SH-SY5Y (cell line): ENCODE measurements around the gene CCNB2.

Experiments used
- GATA2 ChIP-seq: IDR thresholded peaks from 2 replicates; pipeline ENCODE4 v1.6.1; 2011; ENCODE audit warnings: mild to moderate bottlenecking, low read depth, low read length
- GATA3 ChIP-seq: IDR thresholded peaks from 2 replicates; pipeline ENCODE4 v1.6.1; 2011; ENCODE audit warnings: low read depth, mild to moderate bottlenecking, low read length, moderate library complexity

CCNB2 gene

DNA sequence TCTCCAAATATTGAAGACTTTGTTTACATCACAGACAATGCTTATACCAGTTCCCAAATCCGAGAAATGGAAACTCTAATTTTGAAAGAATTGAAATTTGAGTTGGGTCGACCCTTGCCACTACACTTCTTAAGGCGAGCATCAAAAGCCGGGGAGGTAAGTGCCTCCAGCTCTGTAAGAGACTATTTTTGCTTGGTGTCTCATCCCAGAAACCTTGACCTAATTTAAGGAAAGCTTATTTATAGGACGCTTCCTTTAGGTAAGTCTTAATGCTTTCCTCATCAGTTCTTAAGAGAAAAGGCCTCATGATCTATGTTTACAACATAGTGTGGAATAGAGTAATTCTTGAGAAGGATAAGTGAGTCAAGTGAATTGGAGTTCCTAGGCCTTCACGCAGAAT, 11.8 kb downstream of the CCNB2 start:
- TF ChIP-seq GATA3 (no peak), GATA2 (no peak)

DNA sequence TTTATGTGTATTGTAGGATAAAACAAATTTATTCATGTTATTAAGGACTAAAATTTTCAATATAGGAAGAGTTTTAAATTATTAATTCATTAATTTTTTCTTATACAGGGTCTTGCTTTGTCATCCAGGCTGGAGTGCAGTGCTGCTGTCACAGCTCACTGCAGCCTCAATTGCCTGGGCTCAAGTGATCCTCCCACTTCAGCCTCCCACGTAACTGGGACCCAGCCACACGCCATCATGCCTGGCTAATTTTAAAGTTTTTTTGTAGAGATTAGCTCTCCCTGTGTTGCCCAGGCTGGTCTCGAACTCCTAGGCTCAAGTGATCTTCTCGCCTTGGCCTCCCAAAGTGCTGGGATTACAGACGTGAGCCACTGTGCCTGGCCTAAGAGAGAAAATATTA, 14.7 kb downstream of the CCNB2 start:
- TF ChIP-seq GATA2: no peak
- no peak for TF ChIP-seq GATA3

DNA sequence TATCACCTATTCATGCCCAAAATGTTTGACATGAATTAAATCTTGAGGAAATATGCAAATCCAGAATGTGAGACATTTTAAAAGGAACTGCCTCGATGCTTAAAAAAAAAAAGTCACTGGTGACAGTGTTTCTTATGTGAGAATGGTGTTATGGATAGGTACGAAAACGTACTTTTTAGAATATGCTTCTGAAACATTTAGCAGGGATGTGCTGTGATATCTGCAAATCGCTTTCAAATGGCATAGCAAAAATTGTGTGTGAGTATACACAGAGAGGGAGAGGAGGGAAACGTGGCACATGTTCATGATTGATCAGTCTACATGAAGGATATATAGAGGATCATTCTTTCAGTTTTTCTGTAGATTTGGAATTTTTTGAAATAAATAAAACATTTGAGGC, 16.0 kb downstream of the CCNB2 start:
- no peak for TF ChIP-seq GATA3
- TF ChIP-seq GATA2: no peak

DNA sequence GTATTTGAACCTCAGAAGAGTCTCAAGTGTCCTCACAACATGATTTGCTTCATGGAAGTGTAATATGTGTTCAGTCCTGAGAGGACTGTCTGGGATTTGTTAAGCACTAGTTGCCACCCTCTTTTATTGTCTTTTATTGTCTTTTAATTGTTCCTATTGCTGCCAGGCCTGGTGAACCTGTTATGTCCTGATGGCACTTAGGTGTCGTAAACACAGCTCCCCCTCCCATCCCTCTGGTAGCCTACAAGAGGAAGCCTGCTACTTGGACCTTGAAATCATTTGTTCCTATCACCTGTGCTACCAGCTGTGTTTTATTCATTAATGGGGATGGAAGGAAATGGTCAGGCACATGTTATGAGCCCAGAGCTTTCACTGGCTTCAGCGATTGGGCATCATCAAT, 19.3 kb downstream of the CCNB2 start:
- TF ChIP-seq GATA3 (no peak), GATA2 (no peak)

DNA sequence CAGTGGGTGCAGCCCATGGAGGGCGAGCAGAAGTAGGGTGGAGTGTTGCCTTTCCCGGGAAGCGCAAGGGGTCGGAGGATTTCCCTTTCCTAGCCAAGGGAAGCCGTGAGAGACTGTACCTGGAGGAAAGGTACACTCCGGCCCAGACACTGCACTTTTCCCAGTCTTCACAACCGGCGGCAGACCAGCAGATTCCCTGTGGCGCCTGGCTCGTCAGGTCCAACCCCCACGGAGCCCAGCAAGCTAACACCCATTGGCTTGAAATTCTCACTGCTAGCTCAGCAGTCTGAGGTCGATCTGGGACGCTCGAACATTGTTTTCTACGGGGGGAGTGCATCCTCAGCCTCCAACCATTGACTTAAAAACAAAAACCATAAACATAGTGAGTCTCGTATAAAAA, 26.5 kb downstream of the CCNB2 start:
- TF ChIP-seq GATA2: no peak
- TF ChIP-seq GATA3: no peak

DNA sequence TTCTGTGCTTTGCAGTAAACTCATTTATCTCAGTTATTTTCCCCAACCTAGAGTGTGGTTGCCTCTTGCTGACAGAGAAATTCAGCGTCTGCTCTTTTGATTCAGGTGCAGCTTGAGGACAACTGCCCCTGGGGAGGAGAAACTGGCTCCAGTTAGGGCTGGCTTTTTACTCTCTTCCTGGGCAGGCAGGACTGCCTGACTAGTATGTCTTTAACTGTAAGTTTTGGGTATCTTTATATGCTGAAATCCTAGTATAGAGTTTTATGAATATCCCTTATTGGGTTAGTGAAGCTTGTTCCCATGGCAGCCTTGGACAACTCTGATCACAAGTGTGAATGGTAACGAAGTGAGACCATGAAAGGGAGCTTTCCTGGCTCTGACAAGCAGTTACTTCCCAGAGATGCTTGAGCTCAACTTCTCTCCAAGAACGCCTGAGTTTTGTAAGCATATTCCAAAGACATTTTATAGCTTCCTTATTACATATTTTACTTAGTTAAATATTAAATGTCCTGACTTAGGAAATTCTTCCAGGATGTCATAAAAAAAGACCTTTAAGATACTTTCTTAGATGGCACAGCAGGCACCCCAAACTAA, 27.1 kb downstream of the CCNB2 start:
- TF ChIP-seq GATA3 (no peak), GATA2 (no peak)

DNA sequence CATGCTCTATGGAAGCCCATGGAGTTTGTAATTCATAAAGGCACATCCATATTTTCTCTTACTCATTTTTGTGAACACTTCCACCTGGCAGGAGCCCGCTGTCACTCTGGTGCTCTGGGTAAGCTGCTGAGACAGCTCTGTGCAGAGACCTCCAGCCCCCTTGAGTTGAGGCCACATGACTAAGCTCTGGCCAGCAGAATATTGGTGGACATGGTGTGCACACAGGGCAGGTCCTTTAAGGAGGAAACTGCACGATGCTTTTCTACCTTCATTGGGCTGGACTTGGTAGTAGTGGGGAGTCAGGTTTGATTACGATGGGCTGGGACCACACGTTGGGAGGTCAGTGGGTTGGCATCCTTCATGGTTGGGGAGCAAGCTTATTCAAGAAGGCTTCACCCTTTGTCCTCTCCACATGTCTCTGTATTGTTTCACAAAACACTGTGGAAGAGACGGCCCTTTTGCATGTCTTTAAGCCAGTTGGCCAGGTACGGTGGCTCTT, 29.0 kb downstream of the CCNB2 start:
- TF ChIP-seq GATA3: no peak
- no peak for TF ChIP-seq GATA2

DNA sequence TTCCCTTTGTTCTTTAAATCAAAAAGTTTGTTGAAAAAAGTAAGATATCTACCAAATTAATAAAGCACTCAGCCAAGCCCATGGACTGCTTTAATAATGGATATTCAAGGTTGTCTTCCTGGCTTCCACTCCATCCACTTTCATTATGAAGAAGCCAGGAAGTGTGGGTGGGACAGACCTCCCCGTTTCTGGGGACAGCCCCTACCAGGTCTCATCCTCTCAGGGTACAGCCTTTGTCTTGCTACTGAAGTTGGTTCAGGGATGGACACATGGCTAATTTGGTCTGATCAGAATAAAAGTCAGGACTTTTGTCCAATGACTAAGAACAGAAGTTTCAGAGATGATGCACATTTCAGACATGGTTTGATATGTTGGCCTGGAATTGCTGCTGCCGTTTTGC, 32.6 kb downstream of the CCNB2 start:
- no peak for TF ChIP-seq GATA2
- TF ChIP-seq GATA3: no peak

DNA sequence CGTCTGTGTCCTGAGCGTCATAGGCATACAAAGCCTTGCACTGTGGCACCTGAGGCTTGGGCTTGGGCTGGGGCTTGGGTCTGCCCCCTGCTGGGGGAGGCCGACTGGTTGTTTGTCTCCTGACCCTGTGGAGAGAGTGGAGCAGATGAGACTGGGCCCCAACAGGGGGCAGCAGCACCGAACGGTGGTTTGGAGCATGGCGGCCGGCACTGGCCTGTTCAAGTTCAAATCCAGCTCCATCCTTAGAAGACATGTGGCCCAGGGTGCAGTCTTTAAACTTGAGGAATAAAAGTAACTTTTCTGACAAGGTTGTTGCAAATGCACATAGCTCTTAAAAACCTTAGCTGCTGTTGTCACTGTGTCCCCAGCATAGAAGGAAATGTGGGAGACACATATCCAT, 33.3 kb downstream of the CCNB2 start:
- no peak for TF ChIP-seq GATA3
- TF ChIP-seq GATA2: no peak

DNA sequence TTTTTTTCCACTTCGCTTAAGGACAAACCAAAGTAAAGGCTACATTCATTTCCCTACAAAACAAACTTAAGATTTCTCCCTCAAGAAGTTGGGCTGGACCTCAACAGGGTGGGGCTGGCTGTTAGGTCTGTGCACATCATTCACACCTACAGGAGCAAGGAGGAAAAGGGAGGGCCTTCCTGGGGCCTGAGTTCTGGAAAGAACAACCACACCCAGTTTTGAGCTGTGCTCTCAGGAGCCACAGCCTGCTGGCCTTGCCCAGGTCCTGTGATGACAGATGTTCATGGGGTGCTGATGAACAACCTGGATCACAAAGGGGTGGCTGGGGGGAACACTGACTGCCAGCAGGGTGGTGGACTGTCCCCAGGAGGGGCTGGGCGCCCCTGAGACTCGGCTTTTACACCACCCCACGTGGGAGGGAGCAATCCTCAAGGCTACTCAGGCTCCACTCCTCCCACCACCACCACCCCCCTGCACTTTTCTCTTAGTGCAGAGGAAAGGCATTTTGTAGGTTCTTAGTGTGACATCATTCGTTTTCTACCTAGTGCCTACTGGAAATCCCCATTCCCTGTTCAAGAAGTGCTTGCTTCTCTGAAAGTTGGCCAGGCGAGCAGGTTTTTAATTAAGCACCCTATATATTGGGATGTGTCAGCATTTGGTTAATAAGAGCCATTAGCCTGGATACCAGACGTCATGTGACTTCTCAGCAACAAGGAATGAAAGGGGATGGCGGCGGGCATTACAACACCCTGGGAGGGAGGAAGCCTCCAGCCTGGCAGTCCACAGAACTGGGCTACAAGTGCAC, 35.7 kb downstream of the CCNB2 start:
- TF ChIP-seq GATA3: no peak
- TF ChIP-seq GATA2: no peak

DNA sequence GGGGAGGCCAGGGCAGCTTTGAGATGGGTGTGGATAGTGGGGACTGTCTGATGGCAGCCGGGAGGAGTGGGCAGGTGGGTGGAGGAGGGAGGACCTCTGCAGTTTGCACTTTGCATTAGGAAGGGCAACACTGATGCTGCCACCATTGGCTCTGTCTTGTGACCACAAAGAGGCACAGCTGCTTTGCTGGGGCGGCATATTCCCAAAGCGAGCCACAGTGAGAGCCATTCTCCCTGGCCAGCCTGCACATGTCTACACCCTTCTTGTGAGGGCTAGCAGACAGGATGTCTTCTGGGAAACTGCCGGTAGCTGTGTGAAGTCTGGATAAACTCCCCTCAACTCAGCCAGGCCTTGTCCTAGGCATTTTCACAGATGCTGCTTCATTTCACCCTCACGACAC, 38.3 kb downstream of the CCNB2 start:
- no peak for TF ChIP-seq GATA2
- no peak for TF ChIP-seq GATA3

DNA sequence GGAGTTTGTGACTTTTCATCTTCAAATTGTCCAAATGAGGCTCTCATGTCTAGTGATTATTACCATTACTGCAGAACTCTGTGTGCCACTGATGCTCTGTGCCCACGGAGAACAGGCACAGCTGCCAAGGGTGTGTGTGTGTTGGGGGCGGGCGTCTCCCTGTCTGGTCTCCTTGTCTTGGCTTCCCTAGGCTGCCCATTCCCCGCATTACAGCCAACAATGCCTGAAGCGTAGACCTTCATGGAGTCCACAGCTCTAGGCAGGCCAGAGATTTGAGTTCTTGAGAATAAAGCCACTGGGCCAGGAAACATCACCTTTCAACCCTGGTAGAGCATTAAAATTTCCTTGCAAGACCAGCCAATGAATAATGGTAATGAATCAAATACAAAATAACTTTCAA, 42.7 kb downstream of the CCNB2 start:
- TF ChIP-seq GATA3 (no peak), GATA2 (no peak)

DNA sequence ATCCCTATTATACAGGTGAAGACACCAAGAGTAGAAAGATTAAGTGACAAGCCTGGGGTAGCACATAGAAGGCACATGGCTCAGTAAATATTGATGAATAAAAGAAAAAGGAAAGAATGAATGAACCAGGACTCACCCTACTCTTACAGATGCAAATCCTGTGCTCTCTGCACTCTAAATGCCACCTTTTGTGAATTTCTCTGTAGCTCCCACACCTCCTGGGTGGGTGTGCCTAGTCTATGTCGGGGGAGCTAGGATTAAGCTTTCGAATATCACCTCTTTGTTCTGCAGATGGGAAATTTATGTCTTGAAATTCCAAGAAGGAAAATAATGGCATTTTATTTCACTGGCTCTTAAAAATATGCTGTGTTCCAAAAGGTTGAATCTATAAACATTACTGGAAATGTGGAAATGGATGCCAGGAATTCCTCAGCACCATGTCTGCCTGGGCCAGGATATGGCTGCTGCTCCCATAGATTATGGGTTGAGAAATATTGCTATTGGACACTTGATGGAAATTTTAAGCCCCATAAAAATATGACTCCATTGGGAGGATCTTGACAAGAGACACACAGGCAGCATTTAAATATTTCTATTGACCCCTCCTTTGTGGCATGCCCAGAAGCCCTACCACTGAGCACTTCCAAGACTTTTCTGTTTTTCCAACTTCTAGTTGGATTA, 43.3 kb downstream of the CCNB2 start:
- no peak for TF ChIP-seq GATA3
- TF ChIP-seq GATA2: no peak

DNA sequence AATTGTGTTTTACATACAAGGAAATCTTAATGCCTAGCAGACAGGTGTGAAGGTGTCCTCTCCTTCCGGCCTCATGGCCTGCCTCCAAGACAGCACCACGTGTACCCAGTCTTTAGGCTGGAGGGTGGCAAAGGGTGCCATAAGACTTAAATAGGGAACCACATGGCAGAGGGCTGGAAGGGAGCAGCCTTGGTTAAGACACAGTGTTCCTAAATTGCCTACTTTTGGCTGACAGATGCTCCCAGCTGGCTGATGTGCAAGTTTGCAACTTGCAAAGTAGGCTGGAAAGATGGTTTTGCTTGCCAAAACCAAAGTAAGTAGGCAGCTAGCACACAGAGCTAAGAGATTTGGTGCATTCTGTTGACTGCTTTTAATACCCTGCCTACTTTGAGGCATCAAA, 45.2 kb downstream of the CCNB2 start:
- TF ChIP-seq GATA3 (no peak), GATA2 (no peak)

DNA sequence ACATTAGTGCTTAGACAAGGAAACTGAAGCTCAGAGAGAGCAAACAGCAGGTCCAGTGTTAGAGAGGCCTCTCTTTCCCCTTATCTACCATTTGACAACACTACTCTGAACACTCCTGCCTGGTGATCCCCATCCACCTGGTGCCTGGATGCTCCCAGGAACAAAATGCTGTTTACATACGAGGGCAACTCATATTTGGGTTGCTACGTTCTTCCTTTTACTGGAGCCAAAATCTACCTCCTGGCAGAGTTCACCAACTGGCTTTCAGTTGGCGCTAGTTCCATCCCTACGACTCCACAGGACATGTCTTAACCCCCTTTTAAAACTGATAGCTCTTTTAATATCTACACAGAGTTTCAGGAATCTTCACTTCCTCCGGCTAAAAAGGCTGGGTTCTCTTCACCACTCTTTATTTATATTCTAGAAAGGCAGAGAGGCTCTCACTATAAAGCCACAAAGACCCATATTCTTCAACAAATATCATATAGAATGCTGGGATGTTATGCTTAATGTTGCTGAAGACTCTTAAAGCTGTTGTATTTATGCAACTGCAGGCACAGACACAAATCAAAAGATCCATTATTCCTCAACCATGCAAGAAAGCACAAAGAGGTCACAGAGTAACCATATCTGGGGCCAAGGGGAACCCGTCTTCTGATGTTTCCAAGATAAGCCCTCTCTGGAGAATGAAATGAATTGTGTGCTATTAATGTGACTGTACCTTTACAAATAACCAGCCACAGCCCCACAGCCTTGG, 47.9 kb downstream of the CCNB2 start:
- TF ChIP-seq GATA2 (no peak), GATA3 (no peak)
